Activated T-cell treated with anti-CD3 and anti-CD28 coated beads for 4 hours (primary cell): ENCODE results near the gene RPL21.
"Not testable (repeated sequence)": the region's sequence is repeated elsewhere in the genome, so short reads cannot be mapped to it uniquely, and the experiment has no call there.

Experiments used
- DNase-seq: peaks from one replicate; pipeline ENCODE4 v3.0.0-alpha.2; 2020

Gene RPL21

GRCh38 chr13:27251166-27252091, at the start of gene RPL21:
RPL21 (plus strand) TSS chr13:27251558; CDS start chr13:27253777, 2,219 bp downstream.
- peak; percentile 85 for DNase-seq

GRCh38 chr13:27201661-27202060, 49.7 kb upstream of the RPL21 start:
- no peak for DNase-seq

- DNase-seq, result no peak
Measured at GRCh38 chr13:27203186-27203585, 48.2 kb upstream of the RPL21 start.

- DNase-seq, result no peak
Measured at GRCh38 chr13:27203854-27204253, 47.5 kb upstream of the RPL21 start.

- no peak for DNase-seq
Measured at GRCh38 chr13:27208514-27208913, 42.8 kb upstream of the RPL21 start.

- no peak for DNase-seq
Measured at GRCh38 chr13:27211271-27211670, 40.1 kb upstream of the RPL21 start.

- DNase-seq, result no peak
Measured at GRCh38 chr13:27211771-27212364, 39.5 kb upstream of the RPL21 start.

- not testable (repeated sequence) for DNase-seq
Measured at GRCh38 chr13:27213386-27213785, 38.0 kb upstream of the RPL21 start.

GRCh38 chr13:27217791-27218190, 33.6 kb upstream of the RPL21 start:
- not testable (repeated sequence) for DNase-seq

GRCh38 chr13:27218861-27219260, 32.5 kb upstream of the RPL21 start:
- DNase-seq, result not testable (repeated sequence)

- DNase-seq, result no peak
Measured at GRCh38 chr13:27219611-27220010, 31.7 kb upstream of the RPL21 start.

- not testable (repeated sequence) for DNase-seq
Measured at GRCh38 chr13:27222100-27222499, 29.3 kb upstream of the RPL21 start.

GRCh38 chr13:27226991-27227390, 24.4 kb upstream of the RPL21 start:
- no peak for DNase-seq

GRCh38 chr13:27228131-27228530, 23.2 kb upstream of the RPL21 start:
- DNase-seq, result no peak

GRCh38 chr13:27229642-27230041, 21.7 kb upstream of the RPL21 start:
- DNase-seq, result no peak

GRCh38 chr13:27233964-27234363, 17.4 kb upstream of the RPL21 start:
- no peak for DNase-seq

- DNase-seq, result no peak
Measured at GRCh38 chr13:27236478-27236877, 14.9 kb upstream of the RPL21 start.

GRCh38 chr13:27242702-27243101, 8.7 kb upstream of the RPL21 start:
- no peak for DNase-seq

- no peak for DNase-seq
Measured at GRCh38 chr13:27245610-27246009, 5.7 kb upstream of the RPL21 start.

- DNase-seq, result no peak
Measured at GRCh38 chr13:27250833-27251165, 559 bp upstream of the RPL21 start.

GRCh38 chr13:27252467-27252866, 1.1 kb downstream of the RPL21 start:
- no peak for DNase-seq

- DNase-seq, result no peak
Measured at GRCh38 chr13:27257233-27257568, 5.8 kb downstream of the RPL21 start.

- no peak for DNase-seq
Measured at GRCh38 chr13:27257648-27258253, 6.4 kb downstream of the RPL21 start.
